Renal cortex interstitium (tissue), 11 donors: Measurements from ENCODE around the gene RASGRP3. TPM values are rescaled to one million over a fixed set of nuclear protein-coding genes. Genes with fewer than 3 reads are reported as not detected.

ENCODE experiments used
- DNase-seq, 11 donors: peaks; one replicate each; pipeline ENCODE4 v3.0.0-alpha.2; 2013; ENCODE audit warnings: low read depth in 9 of 11, low spot score in 4 of 11; ENCODE audit errors: extremely low read depth in 1 of 11
- polyA plus RNA-seq, 3 donors: library from polyadenylated mRNA; unstranded; fragments of 120-200 nt; gene quantifications; one replicate each; pipeline ENCODE4 v1.2.1, GENCODE V29; 2013; ENCODE audit not compliant: insufficient read length in 3 of 3

The RASGRP3 gene
- polyA plus RNA-seq, 3 donors: 17.6 to 26.5 (median 17.8) TPM

GRCh38 chr2:33535421-33535820 is 59.0 kb downstream of the RASGRP3 start:
- DNase-seq: no peak

- DNase-seq: no peak
Observed at GRCh38 chr2:33541243-33541642, 64.8 kb downstream of the RASGRP3 start.

GRCh38 chr2:33550206-33550605 is 73.8 kb downstream of the RASGRP3 start:
- no peak for DNase-seq

- no peak for DNase-seq
Observed at GRCh38 chr2:33552758-33553461, 76.5 kb downstream of the RASGRP3 start.

- no peak for DNase-seq
Observed at GRCh38 chr2:33555681-33556080, 79.2 kb downstream of the RASGRP3 start.

- no peak for DNase-seq
Observed at GRCh38 chr2:33559328-33559727, 82.9 kb downstream of the RASGRP3 start.

GRCh38 chr2:33560017-33560416 is 83.6 kb downstream of the RASGRP3 start:
- no peak for DNase-seq

- no peak for DNase-seq
Observed at GRCh38 chr2:33561872-33562271, 85.4 kb downstream of the RASGRP3 start.

- DNase-seq: no peak
Observed at GRCh38 chr2:33570681-33571080, 94.2 kb downstream of the RASGRP3 start.

GRCh38 chr2:33573657-33574056 is 97.2 kb downstream of the RASGRP3 start:
- DNase-seq: no peak

- no peak for DNase-seq
Observed at GRCh38 chr2:33577084-33577483, 100.6 kb downstream of the RASGRP3 start.

GRCh38 chr2:33577668-33578067 is 101.2 kb downstream of the RASGRP3 start:
- no peak for DNase-seq

GRCh38 chr2:33579227-33579626 is 102.8 kb downstream of the RASGRP3 start:
- DNase-seq: no peak

- no peak for DNase-seq
Observed at GRCh38 chr2:33581872-33582271, 105.4 kb downstream of the RASGRP3 start.

- peak in 1 of 11 donors; percentile 64 for DNase-seq
Observed at GRCh38 chr2:33583194-33583938, 106.9 kb downstream of the RASGRP3 start.

- DNase-seq: no peak
Observed at GRCh38 chr2:33586766-33587165, 110.3 kb downstream of the RASGRP3 start.

GRCh38 chr2:33588232-33588631 is 111.8 kb downstream of the RASGRP3 start:
- DNase-seq: no peak

GRCh38 chr2:33589444-33589843 is 113.0 kb downstream of the RASGRP3 start:
- no peak for DNase-seq

GRCh38 chr2:33595385-33595784 is 118.9 kb downstream of the RASGRP3 start:
- DNase-seq: no peak

GRCh38 chr2:33597026-33597425 is 120.6 kb downstream of the RASGRP3 start:
- no peak for DNase-seq
